Epidermal melanocyte (primary cell): ENCODE results near the gene ATP11C.

Source experiments
- DNase-seq: peaks from one replicate; pipeline ENCODE4 v3.0.0; 2011; ENCODE audit warnings: low spot score; ENCODE audit not compliant: insufficient read length

ATP11C gene

GRCh38 chrX:139811942-139812629 is 120.8 kb downstream of the ATP11C start:
- no peak for DNase-seq

GRCh38 chrX:139804482-139804881 is 128.4 kb downstream of the ATP11C start:
- DNase-seq, result no peak

GRCh38 chrX:139803224-139803623 is 129.6 kb downstream of the ATP11C start:
- no peak for DNase-seq

DNA sequence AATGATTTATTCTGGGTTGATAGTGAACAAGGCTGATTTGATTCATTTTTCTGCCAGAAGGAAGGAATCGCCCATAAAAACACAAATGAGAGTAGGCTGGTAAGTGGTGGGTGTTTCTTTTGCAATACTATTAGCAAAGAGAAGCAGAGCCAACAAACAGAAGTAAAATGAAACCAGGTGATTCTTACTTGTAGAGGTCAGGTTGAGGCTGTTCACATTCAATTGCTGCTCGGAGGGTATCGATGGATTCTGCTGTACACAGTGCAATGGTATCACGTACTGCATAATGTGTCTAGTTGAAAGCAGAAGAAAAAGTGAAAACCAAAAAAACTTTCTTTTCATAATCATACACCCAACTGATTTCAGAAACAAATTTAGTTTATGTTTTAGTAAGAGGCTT is 130.8 kb downstream of the ATP11C start:
- DNase-seq, result no peak

DNA sequence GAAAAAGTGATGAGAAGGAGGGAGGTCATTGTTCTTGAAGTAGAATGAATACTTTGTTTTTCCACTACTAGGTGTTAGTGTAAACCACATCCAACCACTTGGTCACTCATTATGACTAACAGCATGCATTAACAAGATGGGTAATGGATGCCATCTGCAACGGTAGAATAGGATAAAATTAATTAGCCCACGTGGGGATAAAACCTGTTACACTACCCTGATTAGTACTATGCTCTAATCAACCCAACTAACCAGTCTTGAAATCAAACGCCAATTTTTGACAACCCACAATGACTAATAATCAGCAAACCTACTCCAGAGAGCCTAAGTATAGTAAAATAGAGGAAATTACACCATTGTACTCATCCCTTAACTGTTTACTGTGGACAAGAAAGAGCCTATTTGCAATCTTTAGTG is 131.4 kb downstream of the ATP11C start:
- DNase-seq, result no peak

GRCh38 chrX:139798701-139799100 is 134.2 kb downstream of the ATP11C start:
- no peak for DNase-seq

DNA sequence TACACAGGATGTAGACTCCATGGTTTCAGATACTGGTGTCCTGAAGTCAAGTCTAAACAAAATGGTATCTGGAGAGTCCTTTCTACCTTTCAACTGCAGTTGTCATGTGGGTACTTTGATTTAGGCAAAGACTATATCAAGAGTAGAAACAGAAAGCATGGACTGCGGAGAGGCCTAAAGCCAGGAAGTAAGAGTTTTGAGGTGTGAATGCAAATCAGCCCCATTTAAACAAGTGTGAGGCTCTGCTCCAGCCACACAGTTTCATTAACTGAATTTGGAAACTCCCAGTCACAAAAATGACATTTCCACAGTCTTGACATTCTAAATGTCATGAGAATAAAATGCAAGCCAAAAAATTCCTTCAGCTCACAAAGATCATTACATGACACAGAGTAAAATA is 137.7 kb downstream of the ATP11C start:
- DNase-seq, result no peak

DNA sequence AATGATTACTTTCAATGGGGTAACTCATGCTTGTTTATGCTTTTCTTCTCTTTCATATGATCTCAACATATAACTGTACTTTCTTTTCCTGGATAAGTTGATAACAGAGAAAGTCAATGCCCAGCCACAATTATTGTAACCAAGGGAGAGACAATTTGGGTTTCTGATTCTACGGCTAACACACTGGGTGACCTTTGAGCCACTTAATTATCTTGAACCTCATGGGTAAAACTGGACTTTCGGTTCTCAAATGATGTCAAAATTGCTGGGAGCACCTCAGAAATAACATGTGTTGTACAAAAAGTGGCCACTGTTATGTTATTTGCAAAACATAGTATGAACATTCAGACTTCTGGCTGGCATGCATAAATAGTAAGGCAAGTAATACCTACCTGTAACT is 145.3 kb downstream of the ATP11C start:
- DNase-seq, result no peak

- DNase-seq, result no peak
Measured at GRCh38 chrX:139784807-139785206, 148.0 kb downstream of the ATP11C start.

- DNase-seq, result no peak
Measured at GRCh38 chrX:139783959-139784358, 148.9 kb downstream of the ATP11C start.

GRCh38 chrX:139783030-139783429 is 149.8 kb downstream of the ATP11C start:
- no peak for DNase-seq

GRCh38 chrX:139776599-139776998 is 156.3 kb downstream of the ATP11C start:
- DNase-seq, result no peak

DNA sequence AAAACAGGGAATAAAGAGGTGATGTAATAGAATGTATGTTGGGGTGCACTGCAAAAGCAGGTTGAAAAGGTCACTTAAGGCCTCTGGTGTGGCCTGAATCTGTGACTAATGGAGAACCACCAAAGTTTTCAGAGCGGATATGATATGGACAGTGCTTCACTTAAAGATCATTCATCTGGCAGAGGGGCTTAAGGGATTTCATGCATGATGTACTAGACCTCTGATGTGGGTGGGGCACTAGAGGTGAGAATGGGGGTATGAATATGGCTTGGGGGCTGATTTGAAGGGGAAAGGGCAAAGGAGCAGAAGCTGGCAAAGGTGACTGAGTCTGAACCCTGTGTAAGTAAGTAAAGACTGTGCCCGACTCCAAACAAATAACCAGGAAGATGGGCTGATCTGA is 162.5 kb downstream of the ATP11C start:
- no peak for DNase-seq

- no peak for DNase-seq
Measured at GRCh38 chrX:139766545-139766983, 166.3 kb downstream of the ATP11C start.

- DNase-seq, result no peak
Measured at GRCh38 chrX:139762400-139763183, 170.3 kb downstream of the ATP11C start.

GRCh38 chrX:139759637-139760036 is 173.2 kb downstream of the ATP11C start:
- DNase-seq, result no peak

GRCh38 chrX:139758809-139759208 is 174.0 kb downstream of the ATP11C start:
- DNase-seq, result no peak

DNA sequence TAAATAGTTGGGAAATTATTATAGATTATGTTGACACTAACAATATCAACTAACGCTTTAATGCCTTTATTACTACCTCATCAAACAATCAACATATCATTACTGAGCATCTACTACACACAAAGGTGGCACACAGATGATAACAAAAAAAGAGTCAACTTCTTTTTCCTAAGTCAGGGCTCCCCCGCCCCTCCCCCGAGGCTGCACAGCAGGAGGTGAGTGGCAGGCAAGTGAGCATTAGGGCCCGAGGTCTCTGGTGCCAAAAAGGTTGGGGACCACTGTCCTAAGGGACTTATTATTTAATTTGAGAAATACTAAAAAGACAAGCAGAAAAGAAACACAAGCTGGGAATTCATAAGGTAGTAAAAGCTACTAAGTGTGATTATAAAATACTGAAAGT is 174.6 kb downstream of the ATP11C start:
- DNase-seq, result no peak

DNA sequence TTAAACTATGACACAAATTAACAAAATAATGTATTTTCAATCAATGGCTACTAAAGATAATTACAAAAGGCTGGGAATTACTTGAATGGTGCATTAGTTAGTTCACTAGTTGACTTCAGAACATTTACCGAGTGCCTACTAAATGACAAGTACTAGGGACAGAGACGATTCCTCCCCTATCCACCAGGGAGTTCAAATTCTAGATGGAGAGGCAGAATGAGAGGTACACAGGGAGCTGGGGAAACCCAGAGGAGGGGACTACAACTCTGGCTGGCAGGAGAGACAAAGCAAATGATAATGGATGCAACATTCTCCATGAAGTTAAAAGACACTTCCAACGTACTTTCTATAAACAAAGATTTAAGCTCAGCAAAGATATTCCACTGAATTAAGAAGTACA is 181.8 kb downstream of the ATP11C start:
- DNase-seq, result no peak

DNA sequence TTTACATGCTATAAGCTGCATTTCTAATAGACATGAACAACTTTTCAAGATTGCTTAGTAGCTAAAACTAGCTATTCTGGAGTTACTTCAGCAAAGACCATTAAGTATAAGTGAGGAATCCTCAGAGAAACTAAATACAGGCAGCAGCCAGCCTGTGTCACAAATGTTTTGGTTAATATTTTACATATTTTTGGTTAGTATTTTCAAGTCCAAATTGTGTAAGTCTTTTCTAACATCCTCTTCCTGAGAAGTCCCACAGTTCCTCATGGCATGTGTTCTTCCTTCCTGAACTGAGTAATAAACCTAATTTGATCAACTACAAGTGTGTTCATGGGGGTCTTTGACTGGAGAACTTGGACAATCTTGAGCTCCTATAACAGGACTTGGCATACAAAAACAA is 182.5 kb downstream of the ATP11C start:
- DNase-seq, result no peak

DNA sequence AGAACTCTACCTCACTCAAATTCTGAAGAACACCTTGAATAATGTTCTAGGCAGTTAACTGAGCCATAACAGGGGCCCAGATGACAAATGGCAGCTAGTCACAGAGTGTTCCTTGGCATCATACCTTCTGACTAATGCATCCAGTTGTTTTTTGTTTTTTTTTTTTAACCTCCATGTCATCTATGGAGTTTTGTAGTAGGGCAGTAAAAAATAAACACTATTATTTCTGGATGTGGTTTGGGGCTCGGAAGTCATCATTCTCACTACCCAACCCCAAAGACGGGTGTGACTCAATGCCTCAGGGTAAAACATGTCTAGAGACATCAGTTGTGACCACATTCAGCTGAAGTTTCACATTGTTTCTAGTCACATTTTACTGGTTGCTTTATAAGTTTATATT is 193.7 kb downstream of the ATP11C start:
- no peak for DNase-seq

GRCh38 chrX:139738581-139738980 is 194.3 kb downstream of the ATP11C start:
- no peak for DNase-seq

DNA sequence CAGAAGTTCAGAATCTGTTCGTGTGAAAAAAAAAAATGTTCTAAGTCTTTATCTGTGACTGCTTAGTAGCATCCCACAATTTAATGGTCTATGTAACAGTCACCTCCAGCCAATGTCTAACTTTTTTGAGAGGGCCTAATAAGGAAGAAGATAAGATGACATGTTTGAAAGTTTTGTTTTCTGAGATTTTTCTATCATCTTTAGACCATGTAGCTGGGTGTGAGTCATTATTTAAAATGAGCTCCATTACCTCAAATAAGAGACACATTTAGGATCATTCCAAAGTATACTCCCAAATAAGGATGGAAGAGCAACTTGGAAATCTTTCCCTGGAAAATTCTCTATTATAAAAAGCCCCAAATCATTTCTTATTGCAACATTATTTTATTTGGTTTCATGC is 196.7 kb downstream of the ATP11C start:
- no peak for DNase-seq
